Measurements from ENCODE around the gene DHRSX. TPM values are rescaled to one million over a fixed set of nuclear protein-coding genes. Genes with fewer than 3 reads are reported as not detected.

DHRSX gene
- total RNA-seq, 2 donors from 2014 or later = 21.0 to 34.0 TPM

DNA sequence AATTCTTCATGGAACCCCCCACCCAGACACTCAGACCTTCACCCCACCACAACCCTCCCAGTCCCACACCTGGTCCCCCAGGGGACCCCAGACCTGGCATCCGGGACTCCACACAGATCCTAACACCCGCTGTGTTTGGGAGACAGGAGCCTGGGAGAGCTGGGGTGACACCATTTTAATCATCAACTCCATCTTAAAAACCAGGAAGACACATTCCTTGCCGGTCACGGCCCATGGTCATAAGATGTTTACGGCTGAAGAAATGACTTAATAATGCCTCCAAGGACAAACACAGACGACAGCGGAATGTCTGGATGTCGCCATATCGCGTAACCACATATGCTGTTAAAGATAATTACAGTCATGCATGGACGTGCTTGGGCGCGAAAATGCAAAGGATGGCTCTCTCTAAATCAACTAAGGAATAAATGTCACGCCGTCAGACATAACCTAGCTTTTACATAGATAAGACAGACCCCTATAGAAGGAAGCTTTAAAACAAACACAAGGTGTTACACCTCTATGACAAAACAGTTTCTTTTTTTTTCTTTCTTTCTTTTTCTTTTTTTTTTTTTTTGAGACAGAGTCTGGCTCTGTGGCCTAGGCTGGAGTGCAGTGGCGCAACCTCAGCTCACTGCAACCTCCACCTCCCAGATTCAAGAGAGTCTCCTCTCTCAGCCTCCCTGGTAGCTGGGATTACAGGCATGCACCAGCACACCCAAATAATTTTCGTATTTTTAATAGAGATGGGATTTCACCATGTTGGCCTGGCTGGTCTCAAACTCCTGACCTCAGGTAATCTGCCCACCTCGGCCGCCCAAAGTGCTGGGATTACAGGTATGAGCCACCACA lies 2.1 kb upstream of the DHRSX start:
- ATAC-seq (no peak), DNase-seq (no peak)
- intact Hi-C loops (cut with DNase I) = loop anchor here in 1 of 2 donors (10.0 kb wide), 1 partner anchor 92 kb away; no protein-coding TSS in a partner anchor

GRCh38 chrX:2502120-2502667 lies 1.4 kb upstream of the DHRSX start:
- no peak for ATAC-seq
- DNase-seq = no peak
- intact Hi-C loops (cut with DNase I) = loop anchor here in 1 of 2 donors (10.0 kb wide), 1 partner anchor 93 kb away; no protein-coding TSS in a partner anchor

DNA sequence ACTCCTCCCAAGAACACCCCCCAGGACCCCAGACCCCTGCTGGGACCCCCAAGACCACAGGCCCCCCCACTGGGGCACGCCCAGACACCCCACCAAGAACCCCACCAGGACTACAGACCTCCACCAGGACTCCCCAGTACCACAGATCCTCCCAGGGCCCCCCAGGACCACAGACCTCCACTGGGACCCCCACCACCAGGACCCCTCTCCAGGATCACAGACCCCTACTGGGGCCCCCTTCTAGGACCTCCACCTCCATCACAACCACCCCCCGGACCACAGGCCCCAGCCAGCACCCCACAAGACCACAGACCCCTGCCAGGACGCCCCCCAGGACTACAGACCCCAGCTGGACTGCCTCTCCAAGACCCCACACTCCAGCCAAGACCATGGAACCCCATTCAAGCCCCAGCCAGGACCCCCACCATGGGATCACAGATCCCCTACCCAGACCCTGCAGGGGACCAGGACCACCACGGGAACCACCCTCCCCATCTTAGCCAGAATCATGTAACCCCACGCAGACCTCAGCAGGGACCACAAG lies 855 bp upstream of the DHRSX start:
- ATAC-seq = no peak
- intact Hi-C loops (cut with DNase I) = loop anchor here in 1 of 2 donors (10.0 kb wide), 1 partner anchor 93 kb away; no protein-coding TSS in a partner anchor
- DNase-seq = no peak

- intact Hi-C loops (cut with DNase I) = loop anchor here in 1 of 2 donors (10.0 kb wide), 1 partner anchor 95 kb away; no protein-coding TSS in a partner anchor
- DNase-seq (no peak), ATAC-seq (peak; percentile 50 to 67)
Measured at GRCh38 chrX:2500091-2500802, 529 bp downstream of the DHRSX start.

GRCh38 chrX:2499507-2499906 lies 1.3 kb downstream of the DHRSX start:
- DNase-seq = no peak
- ATAC-seq = no peak
- intact Hi-C loops (cut with DNase I) = loop anchor here in 1 of 2 donors (10.0 kb wide), 1 partner anchor 175 kb away; no protein-coding TSS in a partner anchor

- no peak for DNase-seq
- peak; percentile 45 to 50 for ATAC-seq
- intact Hi-C loops (cut with DNase I) = loop anchor here in 1 of 2 donors (10.0 kb wide), 1 partner anchor 174 kb away; no protein-coding TSS in a partner anchor
Measured at GRCh38 chrX:2498781-2499302, 1.9 kb downstream of the DHRSX start.

GRCh38 chrX:2497961-2498780 lies 2.6 kb downstream of the DHRSX start:
- no peak for DNase-seq
- peak in 1 of 2 donors; percentile 19 for ATAC-seq
- intact Hi-C loops (cut with DNase I) = loop anchor here in 1 of 2 donors (10.0 kb wide), 1 partner anchor 173 kb away; no protein-coding TSS in a partner anchor

GRCh38 chrX:2495595-2495994 lies 5.2 kb downstream of the DHRSX start:
- no peak for DNase-seq
- ATAC-seq = no peak
- intact Hi-C loops (cut with DNase I) = loop anchor here in 1 of 2 donors (10.0 kb wide), 1 partner anchor 171 kb away; no protein-coding TSS in a partner anchor

DNA sequence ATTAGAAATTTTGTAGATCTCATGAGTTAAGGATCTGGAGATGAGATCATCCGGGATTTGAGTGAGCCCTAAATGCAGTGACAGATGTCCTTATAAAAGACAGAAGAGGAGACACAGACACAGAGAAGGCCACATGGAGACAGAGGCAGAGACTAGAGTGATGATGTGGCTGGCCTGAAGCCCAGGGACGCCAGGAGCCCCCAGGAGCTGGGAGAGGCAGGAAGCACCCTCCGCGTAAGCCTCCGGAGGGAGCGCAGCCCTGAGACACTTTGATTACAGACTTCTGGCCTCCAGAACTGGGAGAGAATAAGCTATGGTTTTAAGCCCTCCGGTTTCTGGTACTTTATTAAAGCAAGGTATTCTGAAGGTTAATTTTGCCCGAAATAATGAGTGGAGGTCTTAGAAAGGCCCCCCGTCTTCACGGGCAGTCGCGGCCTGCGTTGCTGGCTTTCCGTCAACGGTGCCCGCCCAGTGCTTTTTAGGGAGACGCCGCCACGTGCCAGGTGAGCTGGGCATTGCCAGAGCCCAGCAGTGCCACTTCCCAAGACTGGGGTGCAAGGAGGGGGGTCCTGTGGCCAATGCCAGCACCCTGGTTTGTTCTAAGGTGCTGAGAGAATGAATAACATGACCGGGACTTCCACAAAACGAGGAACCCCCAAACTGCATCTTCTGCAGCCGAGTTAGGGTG lies 8.1 kb downstream of the DHRSX start:
- ATAC-seq = peak; percentile 19 to 73
- DNase-seq = no peak

DNA sequence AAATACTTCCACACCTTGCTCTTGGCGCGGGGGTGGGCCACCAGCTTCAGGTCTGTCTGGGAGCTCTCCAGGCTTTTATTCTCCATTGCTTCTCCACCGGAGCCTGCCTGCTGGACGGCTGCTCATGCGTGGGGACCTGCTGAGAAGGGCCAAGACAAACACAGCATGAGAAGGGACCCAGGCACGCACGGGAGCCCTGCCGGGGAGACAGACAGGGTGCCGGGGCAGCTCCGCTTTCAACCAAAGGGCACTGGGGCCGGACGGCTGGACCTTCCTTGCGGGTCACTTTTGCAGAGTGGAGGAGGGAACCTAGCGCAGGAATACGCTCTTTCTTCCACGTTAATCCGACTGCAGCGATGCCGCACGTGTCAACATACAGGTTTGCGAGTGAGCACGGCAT lies 10.1 kb downstream of the DHRSX start:
- intact Hi-C loops (cut with DNase I) = loop anchor here in 1 of 2 donors (10.0 kb wide), 1 partner anchor 166 kb away; no protein-coding TSS in a partner anchor
- DNase-seq = no peak
- no peak for ATAC-seq

More for the DNA sequence above, 8.1 kb downstream of the DHRSX start:
- intact Hi-C loops (cut with DNase I) = loop anchor here in 1 of 2 donors (10.0 kb wide), 1 partner anchor 168 kb away; no protein-coding TSS in a partner anchor

DNA sequence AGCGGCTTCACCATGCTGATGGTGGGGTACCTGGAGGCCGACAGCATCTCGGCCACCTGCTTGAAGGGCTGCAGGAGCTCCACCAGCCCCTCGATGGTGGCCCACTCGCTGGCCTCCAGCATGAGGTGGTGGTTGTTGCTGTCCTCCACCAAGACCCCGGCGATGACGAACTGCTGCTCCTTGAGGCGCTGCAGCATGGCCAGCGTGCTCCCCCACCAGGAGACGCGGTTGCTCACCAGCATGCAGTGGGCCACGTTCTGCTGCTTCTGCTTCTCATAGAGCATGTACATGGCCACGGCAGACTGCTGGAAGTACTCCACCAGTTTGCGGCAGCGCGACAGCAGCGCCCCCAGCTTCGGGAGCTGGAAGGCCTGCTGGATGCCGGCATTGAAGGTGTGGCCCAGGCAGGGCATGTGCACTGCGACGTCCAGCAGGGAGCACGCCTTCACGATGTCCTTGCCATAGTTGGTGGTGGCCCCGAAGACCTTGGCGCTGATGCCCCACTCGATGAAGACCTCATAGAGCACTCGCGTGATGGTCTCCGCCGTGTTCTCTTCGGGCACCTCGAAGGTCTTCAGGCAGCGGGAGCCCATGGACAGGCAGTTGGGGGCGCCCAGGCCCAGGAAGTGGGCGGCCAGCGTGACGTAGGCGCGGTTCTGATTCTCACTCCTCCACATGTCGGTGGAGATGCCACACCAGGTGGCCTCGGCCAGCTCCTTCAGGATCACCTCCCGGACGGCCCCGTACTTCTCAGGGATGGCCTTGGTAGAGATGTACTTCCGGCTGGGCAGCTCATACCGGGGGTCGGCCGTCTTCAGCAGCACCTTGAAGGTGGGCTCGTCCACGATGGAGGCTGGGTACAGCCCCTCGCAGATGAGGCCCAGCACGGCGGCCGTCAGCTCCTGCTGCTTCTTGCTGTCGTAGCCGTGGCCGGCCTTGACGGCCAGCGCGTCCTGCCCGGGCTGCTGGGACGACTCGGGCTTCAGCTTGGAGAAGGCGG lies 11.0 kb downstream of the DHRSX start:
- ATAC-seq = no peak
- no peak for DNase-seq
- intact Hi-C loops (cut with DNase I) = loop anchor here in 1 of 2 donors (10.0 kb wide), 1 partner anchor 165 kb away; no protein-coding TSS in a partner anchor

DNA sequence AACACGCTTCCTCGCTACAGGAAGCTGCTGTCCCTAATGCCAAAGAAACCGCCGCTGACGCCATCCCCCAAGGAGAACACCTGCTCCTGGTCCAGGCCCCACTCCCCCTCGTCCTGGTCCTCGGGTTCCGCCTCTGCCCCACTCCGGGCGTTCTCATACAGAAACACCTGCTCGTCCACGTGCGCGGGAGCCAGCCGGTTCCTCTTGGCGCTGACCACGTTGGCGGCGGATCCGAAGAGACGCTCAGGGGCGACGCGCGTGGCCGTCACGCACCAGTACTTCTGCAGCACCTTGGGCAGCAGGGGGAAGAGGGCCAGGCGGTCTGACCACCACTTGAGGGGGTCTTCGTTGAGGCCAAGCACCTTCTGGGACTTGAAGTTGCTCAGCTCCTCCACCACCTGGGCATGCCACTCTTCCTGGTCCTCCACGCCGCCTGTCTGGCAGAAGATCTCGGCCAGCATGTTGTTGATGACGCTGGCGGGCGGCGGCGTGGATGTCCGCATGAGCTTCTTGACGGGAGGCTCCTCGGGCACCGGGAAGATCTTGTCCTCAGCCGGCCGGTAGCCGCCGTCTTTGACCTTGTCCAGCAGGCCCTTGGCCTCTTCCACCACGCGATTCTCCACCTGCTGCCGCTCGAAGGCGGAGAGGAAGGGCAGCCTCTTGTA lies 12.0 kb downstream of the DHRSX start:
- intact Hi-C loops (cut with DNase I) = no loop called here
- ATAC-seq (no peak), DNase-seq (no peak)

DNA sequence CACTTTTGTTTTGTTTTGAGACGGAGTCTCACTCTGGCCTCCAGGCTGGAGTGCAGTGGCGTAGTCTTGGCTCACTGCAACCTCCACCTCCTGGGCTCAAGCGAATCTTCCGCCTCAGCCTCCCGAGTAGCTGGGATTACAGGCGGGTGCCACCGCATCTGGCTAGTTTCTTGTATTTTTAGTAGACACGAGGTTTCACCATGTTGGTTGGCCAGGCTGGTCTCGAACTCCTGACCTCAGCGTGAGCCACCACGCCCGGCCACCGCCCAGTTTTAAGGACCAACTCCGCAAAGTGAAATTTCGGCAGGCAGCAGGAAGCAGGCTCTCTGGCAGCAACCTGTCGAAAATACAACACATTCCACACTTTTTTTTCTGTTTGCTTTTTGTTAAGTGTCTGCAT lies 13.4 kb downstream of the DHRSX start:
- DNase-seq = no peak
- intact Hi-C loops (cut with DNase I) = no loop called here

DNA sequence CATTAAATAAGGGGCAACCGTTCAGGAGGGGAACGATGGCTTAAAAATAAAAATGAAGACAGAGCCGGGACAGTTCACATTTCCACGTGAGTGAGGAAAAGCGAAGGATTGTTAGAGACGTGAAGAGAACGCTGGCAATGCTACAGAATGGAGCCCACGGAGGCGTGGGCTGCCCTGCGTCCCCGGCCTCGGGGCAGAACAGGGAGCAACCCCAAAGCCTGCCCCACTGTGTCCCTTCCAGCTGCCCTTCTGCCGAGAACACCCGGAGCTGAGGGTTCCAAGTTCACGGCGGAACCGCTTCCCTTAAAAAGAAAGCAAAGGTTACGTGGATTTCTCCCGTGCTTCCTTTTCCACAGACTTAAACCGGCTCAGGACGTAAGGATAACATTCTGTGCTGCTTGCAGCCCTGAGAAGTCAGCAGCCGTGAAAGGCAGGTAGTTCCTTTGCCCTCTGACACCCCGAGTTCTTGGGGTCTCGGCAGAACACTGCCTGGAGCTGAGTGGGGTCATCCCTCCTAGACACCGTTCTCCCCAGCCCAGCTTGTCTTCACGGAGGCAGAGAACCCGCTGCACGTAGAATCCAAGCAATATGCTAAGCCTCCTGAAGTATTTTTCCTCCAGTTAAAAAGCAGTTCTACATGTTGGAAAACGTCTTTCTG lies 14.2 kb downstream of the DHRSX start:
- intact Hi-C loops (cut with DNase I) = no loop called here
- ATAC-seq = no peak
- no peak for DNase-seq

More for the DNA sequence above, 13.4 kb downstream of the DHRSX start:
- ATAC-seq = no peak

DNA sequence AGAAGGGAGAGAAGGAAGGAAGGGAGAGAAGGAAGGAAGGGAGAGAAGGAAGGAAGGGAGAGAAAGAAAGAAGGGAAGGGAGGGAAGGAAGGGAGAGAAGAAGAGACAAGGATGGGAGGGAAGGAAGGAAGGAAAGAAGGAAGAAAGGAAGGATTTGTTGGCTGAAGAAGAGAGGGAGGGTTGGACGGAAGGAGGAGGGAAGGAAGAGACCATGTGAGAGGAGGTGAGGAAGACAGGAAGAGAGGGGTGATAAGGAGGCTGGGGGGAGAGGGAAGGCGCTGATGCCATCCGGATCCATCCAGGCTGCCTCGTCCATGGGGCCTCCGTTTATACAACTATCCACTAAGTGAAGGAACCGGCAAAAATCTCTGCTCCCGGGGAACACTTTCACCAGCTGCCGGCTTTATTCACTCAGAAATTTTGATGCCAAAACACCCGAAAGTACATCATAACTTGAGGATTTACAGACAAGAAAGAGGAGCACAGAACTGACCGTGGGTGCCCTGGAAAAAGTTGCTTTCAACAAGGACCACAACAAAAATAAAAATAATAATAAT lies 14.9 kb downstream of the DHRSX start:
- no peak for DNase-seq
- intact Hi-C loops (cut with DNase I) = no loop called here
- no peak for ATAC-seq

Measured in left cardiac atrium (tissue), 4 donors.